Glomerular visceral epithelial cell (primary cell): ENCODE measurements around the gene WDFY2.
A peak's percentile ranks its signal among the peaks of the same experiment; 100 is the strongest.

Experiments used
- DNase-seq: peaks from one replicate; pipeline ENCODE4 v3.0.0-alpha.2; 2016; ENCODE audit errors: extremely low spot score

WDFY2 gene

DNA sequence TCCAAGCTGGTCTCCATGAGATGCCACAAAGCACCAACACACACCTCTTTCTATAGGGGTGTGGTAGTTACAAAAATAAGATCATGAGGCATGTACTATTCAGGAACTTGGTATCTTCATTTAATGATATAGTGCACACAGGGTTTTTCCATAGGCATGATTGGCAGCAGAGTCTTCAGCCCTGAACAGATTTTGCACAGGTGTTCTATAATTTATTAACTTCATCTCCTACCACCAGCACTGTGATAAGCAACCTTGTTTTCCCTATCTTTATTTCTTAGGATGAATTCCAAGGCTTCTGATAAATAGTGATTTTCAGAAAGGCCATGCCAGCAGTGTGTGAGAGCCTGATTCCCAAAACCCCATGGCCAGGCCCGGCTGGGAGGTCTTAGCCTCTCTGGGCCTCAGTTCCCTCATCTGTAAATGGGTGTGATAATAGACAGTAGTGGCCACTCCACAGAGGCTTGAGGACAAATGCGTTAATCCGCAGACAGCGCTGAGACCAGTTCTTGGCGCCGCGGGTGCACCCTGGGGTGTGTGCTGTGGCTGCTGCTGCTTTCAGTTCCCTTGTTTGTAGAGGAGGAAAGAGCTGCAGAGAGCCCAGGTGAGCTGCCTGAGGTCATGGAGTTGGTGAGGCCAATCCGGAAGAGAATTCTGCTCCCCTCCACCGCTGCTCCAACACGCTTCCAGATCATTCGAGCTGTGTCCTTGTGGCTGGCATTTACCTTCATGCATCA, 186.6 kb downstream of the WDFY2 start:
- no peak for DNase-seq

DNA sequence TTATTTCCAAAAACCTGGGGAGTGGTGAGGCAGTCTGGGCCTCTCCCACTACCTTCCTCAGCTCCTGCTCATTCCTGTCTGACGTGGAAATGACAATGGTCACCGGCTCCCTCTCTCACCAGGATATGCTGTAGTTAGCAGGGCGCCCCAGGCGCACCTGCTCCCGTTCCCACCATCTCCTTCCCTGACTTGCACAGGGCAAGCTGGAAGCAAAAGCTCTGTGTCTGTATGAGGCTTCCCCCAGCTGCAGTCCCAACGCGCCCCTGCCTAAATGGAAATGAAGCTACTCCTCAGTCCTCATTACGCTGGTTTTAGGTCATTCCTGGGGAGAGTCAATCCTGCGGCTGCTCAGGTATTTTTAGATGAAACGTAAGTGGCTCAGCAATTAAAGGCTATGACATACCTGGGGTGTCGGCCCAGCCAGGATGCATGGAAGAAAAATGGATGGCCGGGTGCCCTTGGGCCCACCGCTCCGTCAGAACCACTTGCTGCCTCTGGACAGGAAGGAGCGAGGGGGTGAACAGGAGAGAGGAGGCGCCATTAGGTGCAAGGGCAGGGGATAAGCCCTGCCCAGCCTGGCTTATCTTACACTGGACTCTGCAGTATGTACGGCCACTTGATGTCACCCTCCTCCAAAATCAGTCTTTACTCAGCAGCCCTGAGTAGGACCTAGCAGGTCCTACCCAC, 187.3 kb downstream of the WDFY2 start:
- DNase-seq, result no peak

DNA sequence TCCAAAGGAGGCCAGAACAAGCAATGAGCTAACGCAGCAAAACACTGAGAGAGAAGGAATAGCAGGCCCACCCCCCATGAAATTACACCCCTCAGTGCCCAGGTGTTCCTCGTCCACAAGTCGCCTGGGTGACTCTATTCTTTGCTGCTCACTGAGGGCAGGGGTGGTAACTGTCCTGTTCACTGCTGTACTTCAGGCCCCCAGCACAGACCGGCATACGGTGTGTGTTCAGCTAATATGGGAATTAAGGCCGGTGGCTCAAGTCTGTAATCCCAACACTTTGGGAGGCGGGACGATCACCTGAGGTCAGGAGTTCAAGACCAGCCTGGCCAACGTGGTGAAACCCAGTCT, 187.8 kb downstream of the WDFY2 start:
- no peak for DNase-seq

DNA sequence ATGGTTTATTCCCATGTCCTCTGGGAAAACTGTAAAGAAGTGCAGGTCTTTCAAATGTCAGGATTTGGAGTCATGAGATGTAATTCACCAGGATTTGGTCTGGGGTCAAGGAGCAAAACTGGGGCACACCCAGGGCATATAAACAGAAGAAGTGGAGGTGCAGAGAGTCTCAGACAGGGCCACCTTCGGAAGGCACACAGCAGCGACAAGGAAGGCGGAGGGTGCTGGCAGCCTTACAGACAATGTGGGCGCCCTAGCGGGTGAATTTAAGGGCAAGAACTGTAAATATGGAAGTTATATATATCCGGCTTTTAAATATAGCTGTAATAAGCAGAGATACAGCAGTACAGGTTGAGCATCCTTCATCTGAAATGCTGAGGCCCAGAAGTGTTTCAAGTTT, 188.5 kb downstream of the WDFY2 start:
- no peak for DNase-seq

DNA sequence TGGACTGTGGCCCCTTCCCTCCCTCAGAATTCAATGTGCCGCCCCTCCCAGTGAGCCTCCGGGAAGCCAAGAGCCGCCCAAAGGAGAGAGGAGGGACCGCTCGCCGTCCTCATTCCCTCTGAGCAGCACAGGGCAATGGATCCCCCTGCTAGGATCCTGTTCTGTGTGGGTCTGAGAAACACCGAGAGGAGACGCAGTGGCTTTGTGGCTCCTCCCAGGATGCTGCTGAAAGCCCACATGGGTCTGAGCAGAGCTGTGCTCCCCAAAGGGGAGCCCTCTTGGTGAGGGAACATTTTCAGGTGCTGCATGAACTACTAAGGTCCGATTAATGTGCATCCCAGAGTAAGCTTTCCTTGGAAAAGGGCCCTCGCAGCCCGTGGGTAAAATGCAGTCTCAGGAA, 189.3 kb downstream of the WDFY2 start:
- DNase-seq, result no peak

DNA sequence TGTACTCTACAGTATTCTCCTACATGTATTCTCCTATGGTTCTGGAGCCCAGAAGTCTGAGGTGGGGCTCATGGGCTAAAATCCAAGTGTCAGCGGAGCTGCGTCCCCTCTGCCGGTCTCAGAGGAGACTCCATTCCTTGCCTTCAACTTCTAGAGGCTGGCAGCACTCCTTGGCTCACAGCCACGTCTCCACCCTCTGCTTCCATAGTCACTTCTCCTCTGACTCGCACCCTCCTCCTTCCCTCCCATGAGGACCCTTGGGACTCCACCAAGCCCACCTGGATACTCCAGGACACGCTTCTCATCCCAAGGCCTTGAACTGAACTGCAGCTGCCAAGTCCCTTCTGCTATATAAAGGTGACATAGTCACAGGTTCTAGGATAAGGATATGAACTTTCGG, 191.9 kb downstream of the WDFY2 start:
- DNase-seq, result no peak

DNA sequence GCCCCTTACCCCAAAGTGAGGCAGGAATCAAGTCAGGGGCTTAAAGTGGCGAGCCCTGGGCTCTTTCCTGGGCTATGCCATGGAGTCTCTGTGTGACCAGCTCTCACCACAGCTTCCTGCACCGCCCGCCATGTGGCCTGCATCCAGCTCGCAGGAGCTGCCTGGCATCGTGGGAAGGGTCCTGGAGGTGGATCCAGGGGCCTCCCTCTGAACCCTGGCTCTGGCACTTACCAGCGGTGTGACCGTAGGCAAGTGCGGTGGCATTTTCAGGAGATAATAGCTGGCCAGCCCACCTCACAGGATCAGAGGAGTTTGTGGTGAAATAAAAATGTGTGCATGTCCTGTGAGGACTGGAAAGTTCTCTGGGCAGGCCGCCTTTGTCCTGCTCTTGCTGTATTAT, 193.7 kb downstream of the WDFY2 start:
- DNase-seq, result no peak

DNA sequence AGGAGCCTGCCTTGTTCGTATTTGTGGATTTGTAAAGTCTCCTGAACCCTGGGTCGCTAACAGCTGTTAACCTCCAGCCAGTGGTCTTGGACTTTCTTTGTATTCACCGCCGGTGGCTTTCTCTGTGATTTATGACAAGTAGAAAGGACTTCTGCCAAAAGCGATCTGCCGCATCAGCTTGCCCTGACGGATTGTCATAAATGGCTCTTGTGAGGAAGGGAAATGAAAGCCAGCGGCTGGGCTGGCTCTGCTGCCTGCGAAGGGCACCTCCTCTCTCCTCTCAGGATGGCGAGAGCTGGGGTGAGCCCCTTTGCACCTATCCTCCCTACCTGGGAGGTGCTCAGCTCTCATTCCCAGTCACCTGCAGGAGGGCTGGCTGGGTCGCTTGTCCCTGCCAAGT, 194.1 kb downstream of the WDFY2 start:
- no peak for DNase-seq

DNA sequence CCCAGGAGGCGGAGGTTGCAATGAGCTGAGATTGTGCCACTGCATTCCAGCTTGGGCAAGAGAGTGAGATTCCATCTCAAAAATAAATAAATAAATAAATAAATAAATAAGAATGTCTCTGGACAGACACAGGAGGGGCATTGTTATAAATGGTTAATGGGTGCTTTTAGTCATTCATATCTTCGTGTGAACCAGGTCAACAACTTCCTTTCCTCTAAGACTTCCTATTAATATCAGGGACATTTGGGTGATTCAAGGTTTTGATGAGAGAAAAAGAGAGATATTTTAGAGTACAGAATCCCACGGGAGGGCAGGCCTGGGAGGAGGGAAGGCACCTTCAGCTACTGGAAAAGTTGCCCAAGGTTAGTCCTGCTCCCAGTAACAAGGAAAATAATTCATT, 195.8 kb downstream of the WDFY2 start:
- no peak for DNase-seq

DNA sequence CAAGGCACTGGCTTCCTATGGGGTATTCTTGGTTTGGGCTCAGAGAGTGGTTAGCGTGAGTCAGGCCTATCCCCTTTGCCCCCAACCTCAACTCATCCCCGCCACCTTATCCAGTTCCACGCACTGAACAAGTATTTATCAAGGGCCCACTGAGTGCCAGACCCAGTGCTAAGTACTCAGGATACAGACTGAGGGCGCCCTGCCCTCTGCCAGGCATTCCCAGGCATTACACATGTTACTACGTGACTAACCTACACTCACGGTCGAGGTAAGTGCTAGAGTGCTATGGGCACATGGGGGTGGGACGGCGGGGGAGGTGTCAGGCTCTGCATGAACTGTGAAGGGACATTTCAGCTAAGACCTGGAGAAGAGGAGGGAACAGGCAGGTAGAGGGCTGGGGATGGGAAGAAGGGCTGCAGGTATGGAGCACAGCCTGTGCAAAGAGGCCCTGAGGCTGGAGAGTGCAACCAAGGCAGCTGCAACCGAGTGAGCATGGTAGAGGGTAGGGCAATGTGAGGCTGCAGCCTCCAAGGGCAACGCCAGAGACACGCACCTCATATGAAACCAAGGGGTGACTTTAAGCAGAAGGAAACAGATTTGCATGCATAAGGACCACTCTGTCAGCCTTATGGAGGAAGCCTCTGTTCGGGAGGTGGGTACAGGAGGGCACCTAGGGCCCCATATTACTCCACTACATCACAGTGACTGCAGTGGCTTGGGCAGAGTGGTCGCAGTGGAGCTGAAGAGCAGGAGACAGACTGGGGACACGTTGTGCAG, 197.2 kb downstream of the WDFY2 start:
- DNase-seq, result peak; percentile 44

DNA sequence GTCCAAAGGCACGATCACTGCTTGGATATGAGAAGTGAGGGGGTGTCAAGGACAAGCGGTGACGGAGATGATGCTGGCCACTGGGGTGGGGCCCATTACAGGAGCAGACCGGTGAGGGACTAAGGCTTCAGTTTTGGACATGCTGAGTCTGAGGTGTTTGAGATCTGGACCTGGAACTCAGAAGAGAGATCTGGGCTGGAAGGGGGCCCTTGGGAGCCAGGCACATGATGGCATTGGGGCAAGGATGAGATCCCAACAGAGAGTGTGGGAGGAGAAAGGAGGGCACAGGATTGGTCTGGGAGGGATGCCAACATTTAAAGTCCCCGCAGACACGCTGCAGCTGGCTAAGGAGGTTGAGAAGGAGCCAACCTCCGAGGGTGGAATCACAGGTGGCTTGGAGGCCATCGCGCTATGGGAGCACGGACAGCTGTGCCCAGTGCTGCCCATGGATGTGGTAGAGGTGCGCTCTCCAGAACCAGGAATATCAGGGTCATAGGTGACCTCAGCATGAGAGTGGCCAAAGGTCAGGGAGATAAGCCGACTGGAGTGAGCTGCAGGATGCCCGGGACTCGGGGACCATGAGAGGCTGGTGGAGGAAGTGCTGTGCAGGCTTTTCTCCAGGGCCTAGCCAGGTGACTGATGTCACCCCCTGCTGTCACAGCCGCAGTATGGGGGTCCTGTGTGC, 197.9 kb downstream of the WDFY2 start:
- no peak for DNase-seq

DNA sequence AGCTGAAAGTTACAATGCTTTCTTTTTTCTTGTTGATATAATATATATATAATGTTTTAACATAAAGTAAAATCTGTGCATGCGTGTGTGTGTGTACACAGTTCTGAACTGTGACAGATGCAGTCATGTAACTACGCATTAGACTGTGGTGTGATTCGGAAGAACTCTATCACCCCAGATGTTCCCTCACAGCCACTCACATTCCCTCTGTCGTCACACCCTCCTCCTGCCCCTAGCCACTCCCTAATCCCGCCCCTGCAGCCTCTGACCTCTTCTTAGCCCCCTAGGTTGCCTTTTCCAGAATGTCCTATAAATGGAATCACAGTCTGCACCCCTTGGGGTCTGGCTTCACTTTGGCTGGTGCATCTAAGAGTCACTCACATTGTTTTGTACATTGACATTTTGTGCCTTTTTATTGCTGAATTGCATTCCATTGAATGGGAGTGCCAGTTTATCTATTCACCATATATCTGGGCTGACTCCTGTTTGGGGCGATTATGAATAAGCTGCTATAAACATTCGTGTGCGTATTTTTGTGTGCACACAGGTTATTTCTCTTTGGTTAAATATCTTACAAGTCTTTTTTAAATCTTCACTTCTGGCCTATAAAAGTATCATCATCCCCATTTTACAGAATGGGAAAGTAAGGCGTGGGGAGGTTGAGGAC, 199.3 kb downstream of the WDFY2 start:
- DNase-seq, result no peak

DNA sequence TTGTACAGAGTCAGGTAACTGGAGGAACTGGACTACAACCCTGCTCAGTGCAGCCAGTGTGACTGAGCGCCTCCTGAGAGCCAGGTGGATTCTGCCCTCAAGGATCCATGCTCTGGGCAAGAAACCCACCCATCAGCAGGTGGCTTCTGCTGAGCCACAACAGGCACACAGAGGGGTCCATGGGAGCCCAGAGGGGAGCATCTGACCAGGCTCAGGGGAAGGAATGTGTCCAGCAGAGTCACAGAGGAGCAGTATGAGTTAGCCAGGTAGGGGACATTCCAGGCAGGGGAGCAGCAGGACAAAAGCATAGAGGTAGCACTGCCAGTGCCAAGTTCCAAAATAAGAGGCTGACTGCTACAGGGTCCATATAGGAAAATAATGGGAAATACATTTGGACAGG, 199.8 kb downstream of the WDFY2 start:
- DNase-seq, result no peak

DNA sequence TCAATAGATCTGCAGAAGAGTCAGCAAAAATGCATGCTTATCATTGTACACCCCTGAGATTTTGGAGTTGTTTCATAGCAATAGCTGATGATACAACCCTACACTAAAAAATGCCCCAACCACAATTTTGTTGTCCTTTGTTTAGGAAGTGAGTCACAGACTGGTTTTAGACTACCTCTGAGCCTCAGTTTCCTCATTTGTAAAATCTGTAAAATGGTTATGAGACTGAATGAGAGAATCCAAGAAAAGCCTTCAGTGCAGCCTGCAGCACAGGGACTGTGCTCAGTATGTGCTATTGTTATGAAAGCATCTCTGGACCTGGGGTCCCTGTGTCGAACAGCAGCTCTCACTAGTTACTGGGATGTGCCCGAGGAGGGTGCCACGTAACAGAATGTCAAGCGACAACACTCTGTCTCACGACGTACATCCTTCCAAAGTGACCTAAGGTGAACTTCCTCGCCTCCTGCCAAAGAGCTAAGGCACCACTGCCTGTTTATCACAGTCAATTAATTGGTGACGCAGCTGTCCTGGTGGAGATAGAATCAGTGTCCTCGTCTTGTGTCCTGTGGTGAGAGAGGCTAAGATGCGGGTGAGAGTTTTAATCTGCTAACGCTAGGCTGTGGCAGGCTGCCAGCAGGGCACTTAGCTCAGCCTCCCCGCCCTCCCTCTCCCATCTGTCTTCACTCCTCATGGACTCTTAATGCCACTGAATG, 201.6 kb downstream of the WDFY2 start:
- no peak for DNase-seq

DNA sequence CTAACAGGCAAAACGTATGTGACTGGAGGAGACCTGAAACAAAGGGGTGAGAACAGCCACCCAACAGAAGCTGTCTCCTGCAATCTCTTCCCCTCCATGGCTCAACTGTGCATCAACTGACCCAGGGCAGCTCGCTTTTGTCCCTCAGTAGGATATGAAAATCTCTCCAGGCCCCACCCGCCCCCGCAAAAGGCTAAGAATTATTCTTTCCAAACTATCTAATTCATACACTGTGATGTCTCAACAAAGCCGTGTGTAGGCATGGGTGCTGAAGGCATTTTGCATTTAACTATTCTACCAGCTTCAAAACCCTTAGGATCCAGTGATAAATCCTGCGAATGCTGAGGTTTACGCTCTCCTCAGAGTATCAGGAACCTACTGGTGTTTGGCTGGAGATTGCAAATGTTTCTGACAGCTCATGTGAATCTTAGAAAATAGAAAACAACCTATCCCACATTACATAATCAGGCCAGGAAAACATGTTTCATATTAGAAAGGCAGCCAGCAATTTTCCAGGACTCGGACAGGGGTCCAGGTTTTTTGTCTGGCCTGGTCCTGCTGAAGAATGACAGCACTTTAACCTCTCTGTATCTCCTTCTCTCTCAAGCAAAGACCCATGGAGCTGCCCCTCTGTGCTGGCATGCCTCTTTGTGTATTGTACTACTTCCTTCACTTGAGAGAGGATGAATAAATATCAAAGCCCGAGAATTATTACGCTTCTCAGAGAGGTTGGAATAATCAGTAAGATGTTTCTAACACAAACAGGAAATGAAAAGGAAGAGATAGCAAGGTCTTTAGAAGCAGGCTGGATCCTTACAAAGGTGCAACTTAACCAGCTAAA, 202.4 kb downstream of the WDFY2 start:
- DNase-seq, result no peak

DNA sequence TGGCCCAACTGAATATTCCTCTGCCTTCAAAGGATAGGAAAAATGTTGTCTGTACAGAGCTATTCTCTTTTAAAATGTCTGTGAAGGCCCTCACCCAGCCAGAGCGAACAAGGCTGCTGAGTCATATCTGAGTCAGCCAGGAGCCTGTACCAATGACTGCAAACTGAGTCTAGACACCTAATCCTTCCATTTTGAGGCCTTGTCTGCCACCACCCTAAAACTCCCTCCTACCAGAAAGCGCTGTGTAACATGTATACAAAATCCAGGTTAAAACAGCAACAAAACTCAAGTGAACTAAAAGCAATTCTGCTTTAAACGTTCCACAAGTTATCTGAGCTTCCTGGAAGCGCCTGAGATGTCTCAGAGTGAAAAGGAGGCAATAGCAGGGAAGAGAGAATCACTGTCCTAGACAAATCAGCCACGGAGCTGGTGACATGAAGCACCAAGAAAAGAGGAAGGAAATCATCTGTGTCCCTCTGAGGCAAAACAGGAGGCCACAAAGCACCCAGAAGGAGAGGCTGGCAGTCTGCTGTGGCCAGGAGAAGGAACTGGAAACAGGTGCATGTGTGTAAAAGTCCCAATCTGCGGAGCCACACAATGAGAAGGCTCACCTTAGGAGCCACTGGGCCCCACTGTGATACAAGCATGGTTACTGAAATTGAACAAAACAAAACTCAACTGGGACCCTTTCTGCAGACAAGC, 209.5 kb downstream of the WDFY2 start:
- peak; percentile 69 for DNase-seq

DNA sequence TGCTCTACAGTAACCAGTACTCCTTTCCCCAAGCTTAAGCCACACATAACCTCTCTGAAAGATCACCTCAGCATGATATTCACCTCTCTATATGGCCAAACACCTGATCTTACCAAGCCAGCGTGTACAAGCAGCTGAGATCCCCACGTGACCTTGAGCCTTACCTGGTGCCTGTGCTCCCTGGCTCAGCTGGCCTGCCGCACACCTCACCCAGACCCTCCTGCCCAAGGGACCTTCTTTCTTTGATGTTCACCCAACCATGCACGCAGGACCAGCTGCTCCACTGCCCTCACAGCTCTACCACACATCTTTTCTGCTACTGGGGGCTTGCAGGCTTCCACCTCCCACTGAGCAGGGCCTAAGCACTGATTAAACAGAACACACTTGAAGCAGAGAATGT, 210.7 kb downstream of the WDFY2 start:
- DNase-seq, result no peak

DNA sequence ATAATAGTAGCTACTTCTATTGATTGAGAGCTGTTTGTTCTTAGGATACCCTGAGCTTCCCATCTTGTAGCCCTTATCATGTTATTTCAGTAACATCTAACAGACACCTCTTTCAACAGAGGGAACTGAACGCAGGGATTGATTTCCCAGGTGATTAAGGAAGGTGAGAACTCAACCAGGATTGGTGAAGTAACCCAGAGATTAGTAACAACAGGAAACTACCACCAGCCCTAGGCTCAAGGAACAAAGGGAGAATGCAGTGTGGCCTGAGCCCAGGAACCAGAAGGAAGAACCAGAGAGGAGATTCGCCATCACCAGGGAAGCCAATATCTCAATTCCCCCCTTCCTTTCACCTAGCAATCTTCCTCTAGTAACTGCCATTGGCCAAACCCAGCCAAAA, 211.2 kb downstream of the WDFY2 start:
- no peak for DNase-seq

DNA sequence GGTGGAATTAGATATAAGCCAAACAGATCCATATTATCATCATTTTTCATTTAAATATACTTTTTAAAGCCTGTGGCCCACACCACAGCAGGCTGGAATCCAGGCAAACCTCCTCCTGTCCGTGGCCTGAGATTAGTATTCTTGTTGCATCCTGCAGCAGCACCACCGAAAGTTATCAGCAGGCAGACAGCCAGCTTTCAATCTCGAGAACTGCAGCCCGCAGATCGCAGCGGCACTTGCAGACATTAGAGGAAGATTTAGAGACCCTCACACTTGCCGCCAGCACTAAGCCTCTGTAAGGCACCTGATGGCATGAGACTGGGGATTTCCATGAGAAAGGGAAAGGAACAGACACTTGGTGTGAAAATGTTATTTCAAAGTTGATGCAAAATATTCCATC, 212.3 kb downstream of the WDFY2 start:
- no peak for DNase-seq
